Measurements from ENCODE around the gene IL17B.

IL17B gene

GRCh38 chr5:149414405-149415065 is 35.4 kb upstream of the IL17B start:
- no peak for DNase-seq

DNA sequence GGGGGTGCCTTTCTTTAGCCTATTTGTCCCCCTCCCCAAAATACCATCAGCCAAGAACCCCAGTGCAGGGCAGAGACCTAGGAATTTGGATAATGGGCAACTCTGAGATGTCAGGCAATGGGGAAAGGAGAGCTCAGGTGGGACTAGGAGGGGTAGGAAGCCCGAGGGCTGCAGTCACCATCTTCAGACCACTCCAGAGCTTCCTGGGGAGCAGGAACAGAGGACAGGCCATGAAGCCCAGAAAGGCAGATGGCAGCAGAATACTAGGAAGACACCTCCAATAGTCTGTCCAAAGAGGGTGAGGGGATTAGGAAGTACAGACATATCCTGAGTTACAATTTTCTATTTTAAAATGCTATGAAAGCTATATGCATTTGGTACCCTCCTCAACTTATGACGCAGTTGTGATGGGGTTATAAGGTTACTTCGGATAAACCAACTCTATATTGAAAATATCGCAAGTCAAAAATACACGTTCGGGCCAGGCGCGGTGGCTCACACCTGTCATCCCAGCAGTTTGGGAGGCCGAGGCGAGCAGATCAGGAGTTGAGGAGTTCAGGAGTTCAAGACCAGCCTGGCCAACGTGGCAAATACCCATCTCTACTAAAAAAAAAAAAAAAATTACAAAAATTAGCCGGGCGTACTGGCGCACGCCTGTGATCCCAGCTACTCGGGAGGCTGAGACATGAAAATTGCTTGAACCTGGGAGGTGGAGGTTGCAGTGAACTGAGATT is 34.6 kb upstream of the IL17B start:
- no peak for DNase-seq

DNA sequence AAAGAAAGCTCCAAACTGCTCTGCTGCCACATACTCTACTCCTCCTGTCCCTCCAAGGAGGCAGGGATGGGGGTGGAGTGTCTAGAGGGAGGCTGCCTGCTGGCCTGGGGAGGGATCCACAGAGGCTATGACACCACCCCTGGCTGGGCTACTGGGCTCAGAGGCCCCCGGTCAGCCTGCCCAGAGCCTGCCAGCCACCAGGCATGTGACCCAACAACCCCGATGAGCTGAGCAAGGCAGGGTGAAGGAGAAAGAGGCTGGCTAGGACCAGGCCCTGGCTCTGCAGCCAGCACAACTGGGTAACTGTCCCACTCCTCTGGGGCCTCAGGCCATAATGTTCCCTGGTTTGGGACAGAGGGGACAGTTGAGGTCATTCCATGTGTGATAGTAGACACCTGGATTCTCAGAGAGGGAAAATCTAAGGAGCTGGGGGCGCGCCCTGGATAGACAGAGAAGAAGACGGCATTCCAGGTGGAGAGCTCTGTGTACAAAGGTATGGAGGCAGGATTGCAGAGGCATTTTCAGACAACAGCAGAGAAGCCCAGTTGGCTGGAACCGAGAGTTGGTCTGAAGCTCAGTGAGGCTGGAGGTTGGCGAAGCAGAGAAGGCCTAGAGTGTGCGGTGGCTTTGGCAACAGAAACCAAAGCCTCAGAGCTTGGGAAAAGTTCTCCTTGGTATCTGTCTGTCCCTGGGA is 33.8 kb upstream of the IL17B start:
- no peak for DNase-seq

DNA sequence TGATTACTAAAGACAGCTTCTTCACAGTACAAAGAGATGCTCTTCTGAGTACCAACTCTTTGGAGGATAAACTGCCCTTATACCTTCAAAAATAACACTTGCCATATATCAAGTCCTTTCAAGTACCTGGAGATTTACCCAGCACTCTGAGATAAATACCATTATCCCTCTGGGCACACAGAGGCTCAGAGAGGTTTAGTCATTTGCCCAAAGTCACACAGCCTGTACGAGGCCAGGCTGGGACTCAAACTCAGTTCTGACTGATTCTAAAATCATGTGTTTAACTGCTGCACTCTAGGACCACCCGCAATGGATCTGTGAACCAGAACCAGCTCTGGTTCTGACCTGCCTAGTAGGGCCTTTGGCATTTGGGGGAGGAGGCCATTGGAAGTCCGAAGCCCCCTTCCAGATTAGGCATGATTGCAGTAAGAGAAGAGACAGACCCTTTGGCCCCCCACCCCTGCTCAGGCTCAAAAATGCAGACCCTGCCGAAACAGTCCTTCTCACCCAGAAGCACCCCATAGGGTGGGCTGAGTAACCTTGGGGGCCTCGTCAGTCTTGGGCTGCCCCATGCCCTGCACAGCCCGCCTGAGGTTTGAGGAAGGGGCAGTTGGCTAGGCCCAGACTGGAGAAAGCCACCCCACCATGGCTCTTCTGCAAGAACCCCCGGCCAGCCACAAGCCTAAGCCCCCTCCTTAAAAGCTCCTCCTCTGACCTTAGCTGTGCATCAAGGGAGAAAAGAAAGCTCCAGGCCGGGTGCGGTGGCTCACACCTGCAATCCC is 32.8 kb upstream of the IL17B start:
- no peak for DNase-seq

- DNase-seq: no peak
Observed at GRCh38 chr5:149410721-149411432, 31.8 kb upstream of the IL17B start.

- DNase-seq: no peak
Observed at GRCh38 chr5:149410071-149410470, 31.0 kb upstream of the IL17B start.

GRCh38 chr5:149409268-149409948 is 30.3 kb upstream of the IL17B start:
- no peak for DNase-seq

- DNase-seq: no peak
Observed at GRCh38 chr5:149408252-149409099, 29.4 kb upstream of the IL17B start.

DNA sequence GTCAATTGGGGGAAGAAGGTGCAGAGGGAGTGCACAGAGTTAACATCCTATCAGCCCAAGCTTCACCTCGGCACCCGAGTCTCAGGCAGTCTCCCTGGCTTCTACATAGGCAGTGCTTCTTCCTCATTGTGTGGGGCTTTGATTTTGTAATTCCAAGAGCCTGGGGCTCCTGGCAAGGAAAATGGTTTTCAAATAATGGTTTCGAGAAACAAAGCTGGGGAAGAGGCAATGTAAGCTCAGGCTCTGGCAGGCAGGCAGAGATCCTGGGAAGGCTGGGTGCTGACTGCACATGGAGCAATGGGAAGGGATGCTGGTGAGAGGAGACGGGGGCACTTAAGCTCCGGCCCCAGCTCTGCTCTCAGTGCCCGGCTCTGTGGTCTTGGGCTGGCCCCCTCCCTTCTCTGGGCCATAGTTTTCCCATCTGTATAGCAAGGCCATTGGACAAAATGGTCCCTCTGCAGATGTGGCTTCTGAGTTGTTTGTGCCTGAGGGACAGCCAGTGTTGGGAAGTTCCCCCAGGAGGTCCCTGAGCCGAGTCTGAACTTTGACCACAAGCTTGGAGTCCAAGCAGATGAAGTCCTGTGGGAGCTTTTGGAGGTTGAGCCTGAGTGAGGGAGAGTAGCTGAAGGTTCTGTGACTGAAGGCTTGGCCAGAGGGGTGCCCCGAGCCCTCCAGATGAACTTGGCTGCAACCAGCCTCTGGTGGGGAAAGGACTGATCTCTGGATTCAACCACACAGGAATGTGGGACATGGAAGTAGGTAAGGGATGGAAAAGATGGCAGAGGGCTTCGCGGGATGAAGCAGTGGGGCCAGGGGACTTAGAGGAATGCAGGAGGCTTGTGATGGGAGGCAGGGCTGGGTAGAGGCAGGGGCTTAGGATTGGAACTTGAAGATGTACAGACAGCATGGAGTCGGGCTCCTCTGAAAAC is 28.5 kb upstream of the IL17B start:
- DNase-seq: no peak

DNA sequence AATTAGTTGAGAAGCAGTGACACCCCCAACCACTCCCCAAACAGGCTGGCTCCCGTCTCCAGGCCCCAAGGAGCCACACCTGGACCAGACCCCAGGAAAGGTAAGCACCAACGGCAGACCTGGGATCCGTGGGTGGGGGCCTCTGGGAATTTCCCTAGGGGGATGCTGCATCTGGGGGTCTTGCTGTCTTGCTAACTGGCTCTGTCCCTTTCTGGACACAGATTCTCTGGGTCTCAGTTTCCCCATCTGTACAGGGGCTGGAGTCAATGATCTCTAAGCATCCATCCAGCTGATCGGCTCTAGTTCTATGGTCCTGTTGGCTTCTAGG is 27.9 kb upstream of the IL17B start:
- DNase-seq: no peak

GRCh38 chr5:149406203-149406978 is 27.3 kb upstream of the IL17B start:
- no peak for DNase-seq

DNA sequence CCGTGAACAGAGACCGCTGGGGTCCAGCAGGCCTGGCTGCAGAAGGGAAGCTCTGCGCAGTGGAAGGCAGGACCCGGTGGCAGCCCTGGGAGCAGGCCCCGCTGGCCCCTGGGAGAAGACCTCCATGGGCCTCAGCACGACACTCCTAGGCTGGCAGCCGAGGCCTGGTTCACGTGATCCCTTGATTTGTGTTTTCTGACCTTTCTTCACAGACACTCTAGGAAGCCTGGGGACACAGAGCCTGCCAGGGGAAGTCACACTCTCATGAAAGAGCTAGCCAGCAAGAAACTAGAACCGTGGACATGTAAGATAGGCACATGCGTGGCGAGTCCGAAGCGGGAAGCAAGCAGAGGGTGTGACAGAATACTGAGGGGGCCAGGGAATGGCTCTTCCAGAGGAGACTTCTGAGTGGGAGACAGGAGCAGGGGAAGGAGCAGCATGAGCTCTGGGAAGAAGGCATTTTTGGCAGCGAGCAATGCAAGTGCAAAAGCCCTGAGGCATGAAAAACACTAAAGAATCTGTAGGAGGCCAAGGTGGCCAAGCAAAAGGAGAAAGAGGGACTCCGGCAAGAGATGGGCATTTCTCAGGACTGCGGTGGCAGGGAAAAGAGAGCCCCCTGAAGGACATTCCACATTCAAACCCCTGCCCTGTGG is 26.6 kb upstream of the IL17B start:
- no peak for DNase-seq

DNA sequence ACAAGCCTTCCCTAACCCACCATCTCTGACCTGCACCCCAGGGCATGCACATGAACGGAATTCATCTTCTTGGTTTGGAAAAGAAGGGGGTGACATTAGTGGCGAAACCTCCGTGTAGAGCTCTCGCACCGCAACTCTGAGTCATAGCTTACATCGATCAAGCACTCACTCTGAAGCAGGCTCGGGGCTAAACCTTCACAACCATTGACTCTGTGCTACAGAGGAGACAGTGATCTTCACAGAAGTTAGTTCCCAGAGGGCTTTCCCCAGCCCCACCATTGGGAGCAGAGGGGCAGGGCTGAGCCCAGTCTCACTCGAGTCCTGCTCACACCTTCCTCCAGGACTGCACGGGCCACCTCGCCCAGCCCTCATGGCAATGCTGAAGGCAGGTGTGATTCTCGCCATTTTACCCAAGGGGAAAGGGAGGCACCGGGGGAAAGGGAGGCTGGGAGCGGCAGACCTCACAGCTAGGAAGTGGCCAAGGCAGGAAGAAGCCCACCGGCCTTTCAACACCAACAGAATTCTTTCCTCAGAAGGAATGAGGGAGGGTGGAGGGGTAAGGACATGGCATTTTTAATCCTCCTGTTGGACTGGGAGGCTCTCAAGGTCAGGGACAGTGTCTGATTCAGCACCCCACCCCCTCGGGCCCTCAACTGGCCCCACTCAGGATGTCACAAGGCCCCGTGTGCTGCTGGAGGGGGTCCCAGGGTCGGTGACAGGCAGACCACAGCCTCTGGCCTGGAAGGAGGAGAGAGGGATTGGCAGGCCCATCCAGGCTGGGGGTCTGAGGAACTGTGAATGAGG is 25.9 kb upstream of the IL17B start:
- DNase-seq: no peak

GRCh38 chr5:149403923-149404745 is 25.0 kb upstream of the IL17B start:
- DNase-seq: no peak

DNA sequence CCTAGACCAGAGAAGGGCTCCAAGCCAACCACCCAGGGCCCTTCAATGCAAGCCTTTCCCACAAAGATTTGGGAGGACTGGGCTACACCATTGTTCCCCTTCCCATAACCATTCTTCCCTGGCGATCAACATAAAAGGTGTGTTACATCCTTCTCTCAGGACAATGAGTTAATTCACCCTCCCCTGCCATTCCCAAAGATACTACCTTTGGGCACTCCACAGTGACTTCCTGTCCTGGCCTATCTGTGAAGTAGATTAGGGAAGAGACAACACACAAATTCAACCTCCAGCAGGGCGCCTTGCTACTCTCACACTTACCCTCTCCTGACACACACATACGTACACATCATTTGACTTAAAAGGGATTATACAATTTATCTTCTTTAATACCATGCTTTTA is 23.2 kb upstream of the IL17B start:
- DNase-seq: no peak

- no peak for DNase-seq
Observed at GRCh38 chr5:149401051-149401450, 22.0 kb upstream of the IL17B start.

DNA sequence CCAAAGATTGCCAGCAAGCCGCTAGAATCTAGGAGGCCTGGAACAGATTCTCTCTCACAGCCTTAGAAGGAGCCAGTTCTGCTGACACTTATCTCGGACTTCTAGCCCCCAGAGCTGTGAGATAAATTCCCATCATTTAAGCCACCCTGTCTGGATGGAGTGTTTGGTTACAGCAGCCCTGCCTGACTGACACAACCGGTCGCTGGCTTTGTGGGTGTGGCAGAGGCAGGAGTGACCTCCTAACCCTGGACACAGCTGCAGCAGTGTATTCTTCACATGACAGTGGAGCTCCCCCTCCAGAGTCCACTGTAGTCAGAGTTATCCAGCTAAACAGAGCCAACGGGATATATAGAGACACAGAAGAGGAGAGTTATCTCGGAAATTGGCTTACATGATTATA is 21.2 kb upstream of the IL17B start:
- no peak for DNase-seq

Measured in GDM1 (cell line).